ENCODE results near the gene FAM111A.

The FAM111A gene

DNA sequence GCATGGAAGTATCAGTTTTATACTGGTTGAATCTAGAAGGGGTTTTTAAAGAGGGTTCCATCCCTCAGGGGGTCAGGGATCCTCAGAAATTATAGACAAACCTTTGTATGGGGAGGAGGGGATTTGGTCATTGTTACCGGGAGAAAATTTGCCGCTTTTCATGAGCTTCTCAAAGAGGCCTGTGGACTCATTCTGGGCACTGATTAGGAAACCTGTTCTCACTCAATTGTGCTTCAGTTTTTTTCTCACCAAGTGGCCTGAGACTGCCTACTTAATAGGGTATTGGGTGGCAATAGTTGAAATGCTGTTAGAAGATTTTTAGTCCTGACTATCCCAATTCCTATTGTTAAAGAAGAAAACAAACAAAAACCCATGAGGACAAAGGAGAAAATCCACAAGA lies 56.1 kb downstream of the FAM111A start:
- DNase-seq, result no peak
- intact Hi-C loops (cut with DNase I; ENCODE audit: low total_unique reads), result no loop called here
- H3K27me3 ChIP-seq, result no peaks in the 10 kb centered on the region
- TF ChIP-seq, protein P1, sequence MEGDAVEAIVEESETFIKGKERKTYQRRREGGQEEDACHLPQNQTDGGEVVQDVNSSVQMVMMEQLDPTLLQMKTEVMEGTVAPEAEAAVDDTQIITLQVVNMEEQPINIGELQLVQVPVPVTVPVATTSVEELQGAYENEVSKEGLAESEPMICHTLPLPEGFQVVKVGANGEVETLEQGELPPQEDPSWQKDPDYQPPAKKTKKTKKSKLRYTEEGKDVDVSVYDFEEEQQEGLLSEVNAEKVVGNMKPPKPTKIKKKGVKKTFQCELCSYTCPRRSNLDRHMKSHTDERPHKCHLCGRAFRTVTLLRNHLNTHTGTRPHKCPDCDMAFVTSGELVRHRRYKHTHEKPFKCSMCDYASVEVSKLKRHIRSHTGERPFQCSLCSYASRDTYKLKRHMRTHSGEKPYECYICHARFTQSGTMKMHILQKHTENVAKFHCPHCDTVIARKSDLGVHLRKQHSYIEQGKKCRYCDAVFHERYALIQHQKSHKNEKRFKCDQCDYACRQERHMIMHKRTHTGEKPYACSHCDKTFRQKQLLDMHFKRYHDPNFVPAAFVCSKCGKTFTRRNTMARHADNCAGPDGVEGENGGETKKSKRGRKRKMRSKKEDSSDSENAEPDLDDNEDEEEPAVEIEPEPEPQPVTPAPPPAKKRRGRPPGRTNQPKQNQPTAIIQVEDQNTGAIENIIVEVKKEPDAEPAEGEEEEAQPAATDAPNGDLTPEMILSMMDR (IDR thresholded peaks at IDR 0.05), result no peak
- peaks cover 0 to 41% (median 31%) of the 10 kb centered on the region in 4 donors for H3K4me1 ChIP-seq
- no peak overlapping the region for H3K4me3 ChIP-seq
- peaks cover 0 to 4% (median 0%) of the 10 kb centered on the region in 3 donors for H3K36me3 ChIP-seq
- peak overlapping the region in 1 of 2 donors; percentile 21 for H3K27ac ChIP-seq
- no peaks in the 10 kb centered on the region for H3K9me3 ChIP-seq

DNA sequence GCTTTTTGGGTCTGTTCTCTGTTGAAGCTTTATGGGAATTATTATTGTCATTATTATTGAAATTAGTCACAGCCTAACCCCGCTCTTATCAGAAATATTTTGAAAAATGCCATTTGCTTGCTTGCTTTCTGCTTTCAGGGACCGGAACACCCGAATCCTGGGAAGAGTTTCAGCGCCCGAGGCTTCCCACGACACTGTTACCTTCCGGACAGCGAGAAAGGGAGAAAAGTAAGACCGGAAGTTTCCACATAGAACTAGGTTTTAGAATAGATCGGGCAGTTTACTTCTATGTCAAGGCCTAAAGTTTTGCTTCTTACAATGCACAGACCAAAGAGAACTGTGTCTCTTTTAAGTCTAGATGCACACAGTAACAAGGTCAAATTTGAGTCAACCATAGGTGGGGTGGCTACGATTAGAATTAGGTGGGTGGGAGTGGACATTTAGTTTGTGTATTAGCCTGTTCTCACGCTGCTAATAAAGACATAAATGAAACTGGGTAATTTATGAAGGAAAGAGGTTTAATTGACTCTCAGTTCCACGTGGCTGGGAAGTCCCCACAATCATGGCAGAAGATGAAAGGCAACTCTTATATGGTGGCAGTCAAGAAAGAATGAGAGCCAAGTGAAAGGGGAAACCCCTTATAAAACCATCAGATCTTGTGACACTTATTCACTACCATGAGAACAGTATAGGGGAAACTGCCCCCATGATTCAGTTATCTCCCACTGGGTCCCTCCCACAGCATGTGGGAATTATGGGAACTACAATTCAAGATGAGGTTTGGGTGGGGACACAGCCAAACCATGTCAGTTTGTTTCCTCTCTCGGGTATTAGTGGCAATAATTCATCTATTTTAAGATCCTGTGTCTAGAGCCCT lies 57.1 kb downstream of the FAM111A start:
- H3K4me1 ChIP-seq, result peaks cover 0 to 41% (median 31%) of the 10 kb centered on the region in 4 donors
- DNase-seq, result no peak
- no peak overlapping the region for H3K4me3 ChIP-seq
- H3K9me3 ChIP-seq, result no peaks in the 10 kb centered on the region
- H3K36me3 ChIP-seq, result peaks cover 0 to 3% (median 0%) of the 10 kb centered on the region in 3 donors
- H3K27me3 ChIP-seq, result no peaks in the 10 kb centered on the region
- intact Hi-C loops (cut with DNase I; ENCODE audit: low total_unique reads), result no loop called here
- TF ChIP-seq, protein P1 (IDR thresholded peaks at IDR 0.05), result no peak
- peak overlapping the region in 1 of 2 donors; percentile 23 for H3K27ac ChIP-seq

DNA sequence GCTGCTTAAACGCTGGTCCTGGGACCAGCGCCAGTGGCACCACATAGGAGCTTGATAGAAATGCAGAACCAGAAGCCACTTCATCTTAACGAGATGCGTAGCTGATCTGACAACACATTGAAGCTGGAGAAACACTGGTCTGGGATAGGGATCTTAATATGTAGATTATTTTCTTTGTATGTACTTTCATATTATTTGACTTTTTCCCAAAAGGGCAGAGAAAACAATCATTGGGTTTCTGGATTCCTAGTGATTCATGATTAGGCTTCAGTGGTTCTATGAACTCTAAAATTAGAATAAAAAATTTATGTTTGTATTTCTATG lies 57.7 kb downstream of the FAM111A start:
- Histone ChIP-seq H3K27me3 (no peaks in the 10 kb centered on the region), H3K9me3 (no peaks in the 10 kb centered on the region), H3K4me1 (peaks cover 0 to 41% (median 31%) of the 10 kb centered on the region in 4 donors), H3K4me3 (no peak overlapping the region), H3K36me3 (peaks cover 0 to 8% (median 0%) of the 10 kb centered on the region in 3 donors), H3K27ac (peak overlapping the region in 1 of 2 donors; percentile 23)
- DNase-seq, result no peak
- TF ChIP-seq, protein P1 (IDR thresholded peaks at IDR 0.05), result no peak
- intact Hi-C loops (cut with DNase I; ENCODE audit: low total_unique reads), result no loop called here

DNA sequence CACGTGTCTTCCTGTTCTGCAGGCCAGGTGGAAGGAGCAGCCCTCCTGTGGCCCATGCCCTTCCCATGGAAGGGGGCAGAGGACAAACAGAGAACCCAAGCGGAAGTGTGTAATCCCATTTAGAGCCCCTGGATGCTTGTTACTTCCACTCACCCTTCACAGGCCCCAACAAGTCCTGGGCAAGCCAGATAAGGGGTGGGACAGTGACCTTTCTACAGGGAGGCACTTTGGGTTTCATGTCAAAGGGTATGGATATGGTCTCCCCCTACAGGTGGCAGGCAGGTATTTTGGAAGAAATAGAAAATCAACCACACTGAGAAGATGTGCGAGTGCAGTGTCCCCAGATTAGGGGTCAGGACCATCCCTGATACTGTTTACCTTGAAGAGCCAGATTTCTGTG lies 58.7 kb downstream of the FAM111A start:
- peaks cover 0 to 41% (median 31%) of the 10 kb centered on the region in 4 donors for H3K4me1 ChIP-seq
- no peak for DNase-seq
- H3K4me3 ChIP-seq, result no peak overlapping the region
- H3K36me3 ChIP-seq, result peaks cover 0 to 13% (median 0%) of the 10 kb centered on the region in 3 donors
- no peaks in the 10 kb centered on the region for H3K9me3 ChIP-seq
- TF ChIP-seq, protein P1 (IDR thresholded peaks at IDR 0.05), result no peak
- H3K27me3 ChIP-seq, result no peaks in the 10 kb centered on the region
- intact Hi-C loops (cut with DNase I; ENCODE audit: low total_unique reads), result no loop called here
- no peak overlapping the region for H3K27ac ChIP-seq

All from tibial artery (tissue), 4 donors.